Chondrocyte (in vitro differentiated cells): Measurements from ENCODE around the gene KCNH2. TPM values are rescaled to one million over a fixed set of nuclear protein-coding genes. Genes with fewer than 3 reads are reported as not detected.

Source experiments
- DNase-seq: peaks from one replicate; pipeline ENCODE4 v3.0.0; 2021; ENCODE audit warnings: mixed read lengths, low spot score
- H3K27ac Mint-ChIP-seq: one replicate; pipeline ENCODE4 v1.8.0; 2021; ENCODE audit warnings: mild to moderate bottlenecking, moderate library complexity, mixed read lengths; ENCODE audit not compliant: unreplicated experiment
- H3K27me3 Mint-ChIP-seq: 2 replicates; pipeline ENCODE4 v1.8.0; 2021; ENCODE audit warnings: low read depth, mixed read lengths
- H3K36me3 Mint-ChIP-seq: 2 replicates; pipeline ENCODE4 v1.8.0; 2021; ENCODE audit warnings: low read depth, mixed read lengths
- H3K4me1 Mint-ChIP-seq: 2 replicates; pipeline ENCODE4 v1.8.0; 2021; ENCODE audit warnings: low read depth, mild to moderate bottlenecking, mixed read lengths
- H3K4me3 Mint-ChIP-seq: one replicate; pipeline ENCODE4 v1.8.0; 2021; ENCODE audit warnings: mild to moderate bottlenecking, moderate library complexity, mixed read lengths; ENCODE audit not compliant: unreplicated experiment
- H3K9me3 Mint-ChIP-seq: 2 replicates; pipeline ENCODE4 v1.8.0; 2021; ENCODE audit warnings: low read depth, mixed read lengths
- CTCF ChIP-seq: fragments of 200-600 bp; sonication (generic); IDR thresholded peaks from 2 replicates; pipeline ENCODE4 v1.5.0; 2021; ENCODE audit warnings: antibody characterized with exemption, mild to moderate bottlenecking, moderate library complexity
- total RNA-seq: library from RNA; stranded (reverse); gene quantifications from 3 replicates; pipeline ENCODE4 v1.2.1, GENCODE V29; 2021

The KCNH2 gene
- total RNA-seq, 1 donor from 2014 or later = 0.30 TPM

DNA sequence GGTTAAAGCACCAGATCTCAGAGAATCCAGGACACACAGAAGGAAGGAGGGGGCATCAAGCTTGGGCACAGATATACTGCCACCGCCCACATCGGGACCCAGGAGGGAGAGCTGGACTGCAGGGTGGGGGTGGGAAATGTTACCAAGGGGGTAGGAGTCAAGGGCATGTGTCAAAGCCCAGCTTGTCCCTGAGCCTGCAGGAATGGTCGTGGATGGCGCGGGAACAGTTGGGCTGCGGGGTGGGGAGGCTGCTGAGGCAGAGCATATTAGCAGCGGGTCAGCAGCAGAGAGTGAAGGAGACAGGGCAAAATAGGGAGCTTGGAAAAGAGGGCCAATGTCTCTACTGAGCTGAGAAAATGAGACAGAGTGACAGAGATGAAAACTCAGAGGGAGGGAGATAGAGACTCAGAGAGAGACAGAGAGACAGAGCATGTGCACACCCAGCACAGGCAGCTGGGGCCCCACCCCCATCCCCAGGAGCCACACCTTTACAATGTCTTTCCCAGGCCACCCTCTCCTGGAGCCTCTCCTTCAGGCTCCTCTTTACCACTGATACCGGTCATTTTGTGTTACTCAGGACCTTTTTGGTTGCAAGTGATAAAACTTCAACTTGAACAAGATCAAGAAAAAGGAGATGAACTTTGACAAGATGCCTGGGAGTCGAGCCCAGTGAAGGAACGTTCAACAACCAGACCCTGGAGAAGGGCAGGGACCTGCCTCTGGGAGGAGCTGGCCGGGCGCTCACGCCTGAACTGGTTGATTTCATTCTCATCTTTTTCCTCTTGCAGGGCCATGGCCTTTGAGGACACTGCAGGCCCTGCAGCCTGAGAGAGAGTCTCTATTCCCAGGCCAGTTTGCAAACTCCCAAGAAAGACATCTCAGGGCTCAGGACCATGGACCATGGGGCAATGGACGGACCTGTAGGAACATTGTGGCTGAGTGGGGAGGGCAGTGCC lies 75.8 kb downstream of the KCNH2 start:
- H3K36me3 Mint-ChIP-seq = no peaks in the 10 kb centered on the region
- H3K4me1 Mint-ChIP-seq = peaks cover 4% of the 10 kb centered on the region
- H3K4me3 Mint-ChIP-seq = no peak overlapping the region
- H3K27me3 Mint-ChIP-seq = peaks cover 38% of the 10 kb centered on the region
- TF ChIP-seq CTCF = no peak
- no peaks in the 10 kb centered on the region for H3K9me3 Mint-ChIP-seq
- no peak for DNase-seq
- H3K27ac Mint-ChIP-seq = no peak overlapping the region

- Mint-ChIP-seq H3K27me3 (peaks cover 41% of the 10 kb centered on the region), H3K27ac (no peak overlapping the region), H3K4me3 (no peak overlapping the region), H3K36me3 (no peaks in the 10 kb centered on the region), H3K4me1 (peaks cover 4% of the 10 kb centered on the region), H3K9me3 (no peaks in the 10 kb centered on the region)
- no peak for TF ChIP-seq CTCF
- no peak for DNase-seq
Measured at GRCh38 chr7:150901160-150902035, 76.7 kb downstream of the KCNH2 start.

DNA sequence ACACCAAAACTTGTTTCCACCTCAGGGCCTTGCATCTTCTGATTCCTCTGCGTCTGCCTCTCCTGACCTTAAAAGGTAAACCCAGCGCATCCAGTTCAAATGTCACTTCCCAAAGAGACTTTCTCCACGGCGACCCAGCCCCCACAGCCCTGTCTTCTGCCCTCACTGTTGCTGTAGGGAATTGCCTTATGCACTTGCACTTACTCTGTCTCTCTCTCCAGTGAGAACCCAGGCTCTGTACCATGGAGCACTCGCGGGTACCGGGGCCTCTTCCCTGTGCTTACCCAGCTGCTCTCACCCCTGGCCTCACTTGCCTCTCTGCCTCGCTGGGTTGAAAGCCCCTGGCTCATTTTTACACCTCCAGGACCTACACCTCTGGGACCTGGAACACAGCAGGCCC lies 77.4 kb downstream of the KCNH2 start:
- no peak for TF ChIP-seq CTCF
- Mint-ChIP-seq H3K4me1 (peaks cover 4% of the 10 kb centered on the region), H3K4me3 (no peak overlapping the region), H3K27me3 (peaks cover 42% of the 10 kb centered on the region), H3K27ac (no peak overlapping the region), H3K36me3 (no peaks in the 10 kb centered on the region), H3K9me3 (no peaks in the 10 kb centered on the region)
- no peak for DNase-seq

GRCh38 chr7:150898475-150899011 lies 79.6 kb downstream of the KCNH2 start:
- DNase-seq = no peak
- H3K4me3 Mint-ChIP-seq = no peak overlapping the region
- peaks cover 7% of the 10 kb centered on the region for H3K9me3 Mint-ChIP-seq
- H3K27ac Mint-ChIP-seq = no peak overlapping the region
- H3K27me3 Mint-ChIP-seq = peaks cover 38% of the 10 kb centered on the region
- peak; percentile 95 for TF ChIP-seq CTCF
- H3K4me1 Mint-ChIP-seq = peaks cover 4% of the 10 kb centered on the region
- no peaks in the 10 kb centered on the region for H3K36me3 Mint-ChIP-seq
